SK-N-SH (cell line): Measurements from ENCODE around the gene PHF12. TPM values are rescaled to one million over a fixed set of nuclear protein-coding genes. Genes with fewer than 3 reads are reported as not detected.

ENCODE experiments used
- CTCF ChIA-PET: fragments of 300-600, 350-600 bp; formaldehyde crosslinking; extraction: SDS; loops from one replicate; lab custom pipeline; 2021; lab: Yijun Ruan, JAX
- POLR2A ChIA-PET: fragments of 350-600 bp; sonication (Branson Sonifier 250); formaldehyde crosslinking; extraction: SDS; loops from one replicate; lab custom pipeline; 2020; ENCODE audit warnings: antibody characterized with exemption, inconsistent platforms; lab: Yijun Ruan, JAX
- DNase-seq: peaks from one replicate; pipeline ENCODE4 v3.0.0; 2012
- H2AFZ ChIP-seq: fragments of 200-600 bp; sonication (generic); 2 replicates; pipeline ENCODE4 v1.8.1; 2016; ENCODE audit warnings: antibody characterized with exemption, mild to moderate bottlenecking, low read depth
- H3F3A ChIP-seq: fragments of 200-600 bp; sonication (generic); replicated peaks from 2 replicates; pipeline ENCODE3; 2016; ENCODE audit warnings: antibody characterized with exemption, mild to moderate bottlenecking; ENCODE audit not compliant: insufficient read depth
- H3K27ac ChIP-seq, 2 experiments: fragments of 200-500 bp in 1 of 2; fragments of 200-600 bp in 1 of 2; sonication (Bioruptor generic) in 1 of 2; sonication (generic), shearing (Covaris generic) in 1 of 2; 2 replicates each; pipeline versions ENCODE4 v1.5.1 to v1.6.1; 2014 to 2016; ENCODE audit warnings: low read depth in 2 of 2, inconsistent platforms in 1 of 2, low read length in 1 of 2, mild to moderate bottlenecking in 1 of 2, mixed read lengths in 1 of 2
- H3K27me3 ChIP-seq: fragments of 200-600 bp; sonication (generic), shearing (Covaris generic); 2 replicates; pipeline ENCODE4 v1.6.1; 2016; ENCODE audit warnings: mixed run types; ENCODE audit not compliant: insufficient read depth
- H3K36me3 ChIP-seq, 2 experiments: fragments of 200-500 bp in 1 of 2; fragments of 200-600 bp in 1 of 2; sonication (Bioruptor generic) in 1 of 2; sonication (generic) in 1 of 2; replicated peaks in 1 of 2; 2 replicates each; pipeline versions ENCODE3 to v1.5.1; 2014 to 2016; ENCODE audit warnings: low read length in 1 of 2, mild to moderate bottlenecking in 1 of 2; ENCODE audit not compliant: insufficient read depth in 2 of 2, control insufficient read depth in 1 of 2
- H3K4me1 ChIP-seq, 2 experiments: fragments of 200-500 bp in 1 of 2; fragments of 200-600 bp in 1 of 2; sonication (Bioruptor generic) in 1 of 2; sonication (generic), shearing (Covaris generic) in 1 of 2; 2 replicates each; pipeline versions ENCODE4 v1.5.1 to v1.6.1; 2014 to 2016; ENCODE audit warnings: low read depth in 1 of 2, low read length in 1 of 2, mixed run types in 1 of 2; ENCODE audit not compliant: insufficient read depth in 2 of 2, control insufficient read depth in 1 of 2
- H3K4me2 ChIP-seq: fragments of 200-600 bp; sonication (generic), shearing (Covaris generic); 2 replicates; pipeline ENCODE4 v1.6.1; 2017; ENCODE audit warnings: mixed run types
- H3K4me3 ChIP-seq, 2 experiments: fragments of 200-500 bp in 1 of 2; fragments of 200-600 bp in 1 of 2; sonication (Bioruptor generic) in 1 of 2; sonication (generic), shearing (Covaris generic) in 1 of 2; 2 replicates each; pipeline versions ENCODE4 v1.5.1 to v1.8.1; 2014 to 2016; ENCODE audit warnings: low read depth in 2 of 2, inconsistent platforms in 1 of 2, low read length in 1 of 2, mild to moderate bottlenecking in 1 of 2, mixed read lengths in 1 of 2, moderate library complexity in 1 of 2
- H3K79me2 ChIP-seq: fragments of 200-600 bp; sonication (generic); 2 replicates; pipeline ENCODE4 v1.8.1; 2017; ENCODE audit warnings: mild to moderate bottlenecking; ENCODE audit not compliant: insufficient read depth
- H3K9ac ChIP-seq: fragments of 200-600 bp; sonication (generic); 2 replicates; pipeline ENCODE4 v1.6.1; 2017; ENCODE audit warnings: mixed run types
- H3K9me2 ChIP-seq: fragments of 200-600 bp; sonication (generic); 2 replicates; pipeline ENCODE4 v1.6.1; 2017; ENCODE audit warnings: mixed run types
- H3K9me3 ChIP-seq: fragments of 200-600 bp; sonication (generic); 2 replicates; pipeline ENCODE4 v1.6.1; 2017; ENCODE audit warnings: mixed run types, mild to moderate bottlenecking, moderate library complexity
- H4K20me1 ChIP-seq: fragments of 200-600 bp; sonication (generic); 2 replicates; pipeline ENCODE4 v1.6.1; 2017; ENCODE audit warnings: mild to moderate bottlenecking, mixed run types; ENCODE audit not compliant: insufficient read depth
- CTCF ChIP-seq: fragments of 200-600 bp; sonication (generic); IDR thresholded peaks from 2 replicates; pipeline ENCODE4 v1.6.1; 2017; ENCODE audit warnings: antibody characterized with exemption, mild to moderate bottlenecking, moderate library complexity
- ELF1 ChIP-seq: IDR thresholded peaks from 2 replicates; pipeline ENCODE4 v1.4.0; 2012
- FOSL2 ChIP-seq: IDR thresholded peaks from 2 replicates; pipeline ENCODE4 v1.4.0; 2012; ENCODE audit warnings: low read depth, mild to moderate bottlenecking, moderate library complexity, borderline replicate concordance
- GATA2 ChIP-seq: sonication (generic); formaldehyde crosslinking; IDR thresholded peaks from 2 replicates; pipeline ENCODE4 v1.5.0; 2020; ENCODE audit warnings: mild to moderate bottlenecking, missing genetic modification reagents
- MEF2A ChIP-seq: IDR thresholded peaks from 2 replicates; pipeline ENCODE4 v1.4.0; 2012; ENCODE audit warnings: low read depth, borderline replicate concordance
- NFIC ChIP-seq: IDR thresholded peaks from 2 replicates; pipeline ENCODE4 v1.4.0; 2012; ENCODE audit warnings: borderline replicate concordance
- POLR2AphosphoS5 ChIP-seq: IDR thresholded peaks from 2 replicates; pipeline ENCODE4 v1.6.1; 2012; ENCODE audit warnings: low read depth, low read length
- RAD21 ChIP-seq: IDR thresholded peaks from 2 replicates; pipeline ENCODE4 v1.6.1; 2012; ENCODE audit warnings: mild to moderate bottlenecking, low read length
- RCOR1 ChIP-seq: fragments of 150-350 bp; IDR thresholded peaks from 2 replicates; pipeline ENCODE4 v1.6.1; 2017; ENCODE audit warnings: antibody characterized with exemption, low read length
- REST ChIP-seq: IDR thresholded peaks from 2 replicates; pipeline ENCODE4 v1.6.1; 2012; ENCODE audit warnings: mild to moderate bottlenecking, low read depth, low read length, moderate library complexity
- RXRA ChIP-seq: IDR thresholded peaks from 2 replicates; pipeline ENCODE4 v1.4.0; 2012; ENCODE audit warnings: low read depth, mild to moderate bottlenecking, borderline replicate concordance
- SIN3A ChIP-seq: IDR thresholded peaks from 2 replicates; pipeline ENCODE4 v1.6.1; 2012; ENCODE audit warnings: low read depth, mild to moderate bottlenecking, low read length, moderate library complexity, borderline replicate concordance
- SMC3 ChIP-seq: IDR thresholded peaks from 2 replicates; pipeline ENCODE4 v1.6.1; 2012; ENCODE audit warnings: low read depth, low read length, improper control_type of control experiment
- TAF1 ChIP-seq: IDR thresholded peaks from 2 replicates; pipeline ENCODE4 v1.6.1; 2012; ENCODE audit warnings: low read depth, mild to moderate bottlenecking, low read length, moderate library complexity, borderline replicate concordance
- TEAD4 ChIP-seq: IDR thresholded peaks from 2 replicates; pipeline ENCODE4 v1.4.0; 2012; ENCODE audit warnings: mild to moderate bottlenecking, borderline replicate concordance; ENCODE audit not compliant: insufficient read depth
- USF1 ChIP-seq: IDR thresholded peaks from 2 replicates; pipeline ENCODE4 v1.4.0; 2012; ENCODE audit warnings: low read depth, borderline replicate concordance
- WGBS: methylation state at CpG from one replicate; pipeline ENCODE4 v1.1.6; 2017; ENCODE audit warnings: low lambda C conversion rate; 5-methylcytosine and 5-hydroxymethylcytosine counted together
- polyA plus RNA-seq, 3 experiments: library from polyadenylated mRNA; depleted of rRNA; stranded (reverse); fragments of >200 nt; gene quantifications; 2 replicates each; pipeline ENCODE4 v1.2.3, GENCODE V29; 2012

PHF12 gene
- polyA plus RNA-seq, 1 of the 3 experiments (the other 2 are of a cell fraction), result 24.0 TPM

GRCh38 chr17:28955408-28955807 is 4.1 kb upstream of the PHF12 start (continued):
- TF ChIP-seq FOSL2, result no peak

GRCh38 chr17:28954886-28955285 is 3.6 kb upstream of the PHF12 start:
- no peak overlapping the region for H2AFZ ChIP-seq
- CTCF ChIA-PET, result interaction anchor here (0.9 to 15.3 kb wide), 3 partner anchors 9 to 158 kb away, joined by 3 to 947 read pairs (median 75); no protein-coding TSS in a partner anchor
- peaks cover 12% of the 10 kb centered on the region for H3F3A ChIP-seq
- H3K36me3 ChIP-seq, result no peaks in the 10 kb centered on the region
- no peaks in the 10 kb centered on the region for H3K9me2 ChIP-seq
- H3K4me1 ChIP-seq, result peaks cover 8 to 12% of the 10 kb centered on the region in 2 experiments; a peak in 3 of 4 replicates
- no peak overlapping the region for H3K4me3 ChIP-seq
- H3K79me2 ChIP-seq, result peaks cover 12% of the 10 kb centered on the region
- no peak for TF ChIP-seq RCOR1
- TF ChIP-seq USF1, result no peak
- TF ChIP-seq RXRA, result no peak
- TF ChIP-seq POLR2AphosphoS5, result no peak
- H4K20me1 ChIP-seq, result no peaks in the 10 kb centered on the region
- no peak overlapping the region for H3K4me2 ChIP-seq
- no peaks in the 10 kb centered on the region for H3K9me3 ChIP-seq
- no peaks in the 10 kb centered on the region for H3K27me3 ChIP-seq
- H3K27ac ChIP-seq, result no peak overlapping the region
- WGBS, result 79% methylated on average over 2 of the region's 2 CpGs
- POLR2A ChIA-PET, result no interaction called here
- H3K9ac ChIP-seq, result no peak overlapping the region
- DNase-seq, result no peak

GRCh38 chr17:28953444-28954118 is 2.3 kb upstream of the PHF12 start:
- peak; percentile 61 for DNase-seq
- Histone ChIP-seq H3K4me2 (peak overlapping the region; percentile 74), H3K9ac (no peak overlapping the region), H3K27ac (peak overlapping the region; percentile 62 to 85; a peak in 3 of 4 replicates), H3K9me2 (no peaks in the 10 kb centered on the region), H3K27me3 (no peaks in the 10 kb centered on the region), H3K4me1 (peaks cover 8 to 14% of the 10 kb centered on the region in 2 experiments), H3K4me3 (no peak overlapping the region; a peak in 1 of 4 replicates), H2AFZ (no peak overlapping the region), H3F3A (peaks cover 19% of the 10 kb centered on the region), H4K20me1 (no peaks in the 10 kb centered on the region), H3K36me3 (no peaks in the 10 kb centered on the region), H3K79me2 (peaks cover 25% of the 10 kb centered on the region), H3K9me3 (no peaks in the 10 kb centered on the region)
- peak; percentile 57; the same call in 1 of the 2 replicates for TF ChIP-seq SIN3A
- no peak for TF ChIP-seq NFIC
- TF ChIP-seq TEAD4, result no peak
- TF ChIP-seq REST, result peak; percentile 91
- TF ChIP-seq SMC3, result peak; percentile 57
- peak; percentile 33; the same call in 1 of the 2 replicates for TF ChIP-seq RAD21
- no peak for TF ChIP-seq FOSL2
- peak; percentile 81 for TF ChIP-seq CTCF
- no peak for TF ChIP-seq ELF1
- TF ChIP-seq TAF1, result no peak
- no peak for TF ChIP-seq MEF2A
- no peak for TF ChIP-seq GATA2 (CRISPR knock-in tag)
- ChIA-PET POLR2A (interaction anchor here (0.6 to 1.3 kb wide), 6 partner anchors 12 to 227 kb away, joined by 3 to 5 read pairs (median 4); partner anchors contain the start of gene SEZ6), CTCF (interaction anchor here (0.6 to 15.3 kb wide), 60 partner anchors 10 to 337 kb away, joined by 3 to 947 read pairs (median 4); partner anchors contain the start of genes DHRS13, FLOT2, MYO18A and RPL23A)
- 17% methylated on average over 5 of the region's 5 CpGs for WGBS
